CD4-positive, alpha-beta T cell treated with Interleukin-21 for 1 hour (primary cell): ENCODE measurements around the gene CES5A.
"Not testable (repeated sequence)": the region's sequence is repeated elsewhere in the genome, so short reads cannot be mapped to it uniquely, and the experiment has no call there.

Experiments used
- DNase-seq: peaks from one replicate; pipeline ENCODE4 v3.0.0-alpha.2; 2020

CES5A gene

GRCh38 chr16:55825115-55825728 lies 50.0 kb downstream of the CES5A start:
- DNase-seq = no peak

- no peak for DNase-seq
These were observed 50.6 kb downstream of the CES5A start for GRCh38 chr16:55824473-55825000.

- no peak for DNase-seq
These were observed 52.8 kb downstream of the CES5A start for GRCh38 chr16:55822280-55822810.

- DNase-seq = no peak
These were observed 54.0 kb downstream of the CES5A start for GRCh38 chr16:55821210-55821609.

- no peak for DNase-seq
These were observed 54.6 kb downstream of the CES5A start for GRCh38 chr16:55820615-55821014.

GRCh38 chr16:55817236-55817912 lies 57.8 kb downstream of the CES5A start:
- no peak for DNase-seq

GRCh38 chr16:55816222-55816621 lies 59.0 kb downstream of the CES5A start:
- DNase-seq = not testable (repeated sequence)

GRCh38 chr16:55815320-55815719 lies 59.9 kb downstream of the CES5A start:
- DNase-seq = no peak

GRCh38 chr16:55814174-55814573 lies 61.0 kb downstream of the CES5A start:
- not testable (repeated sequence) for DNase-seq

GRCh38 chr16:55813730-55814129 lies 61.4 kb downstream of the CES5A start:
- not testable (repeated sequence) for DNase-seq

GRCh38 chr16:55812951-55813350 lies 62.2 kb downstream of the CES5A start:
- DNase-seq = no peak

GRCh38 chr16:55811811-55812210 lies 63.4 kb downstream of the CES5A start:
- DNase-seq = no peak

- DNase-seq = no peak
These were observed 64.7 kb downstream of the CES5A start for GRCh38 chr16:55810451-55810961.

- DNase-seq = no peak
These were observed 65.3 kb downstream of the CES5A start for GRCh38 chr16:55809851-55810250.

- DNase-seq = no peak
These were observed 65.8 kb downstream of the CES5A start for GRCh38 chr16:55809386-55809785.

GRCh38 chr16:55808286-55808685 lies 66.9 kb downstream of the CES5A start:
- not testable (repeated sequence) for DNase-seq

GRCh38 chr16:55805104-55805503 lies 70.1 kb downstream of the CES5A start:
- not testable (repeated sequence) for DNase-seq

- DNase-seq = not testable (repeated sequence)
These were observed 71.5 kb downstream of the CES5A start for GRCh38 chr16:55803681-55804080.
